Measurements from ENCODE around the gene SEMA3E. TPM values are rescaled to one million over a fixed set of nuclear protein-coding genes. Genes with fewer than 3 reads are reported as not detected.

SEMA3E gene
- total and polyA plus RNA-seq, 8 donors: 2.1 to 38.0 (median 23.8) TPM

DNA sequence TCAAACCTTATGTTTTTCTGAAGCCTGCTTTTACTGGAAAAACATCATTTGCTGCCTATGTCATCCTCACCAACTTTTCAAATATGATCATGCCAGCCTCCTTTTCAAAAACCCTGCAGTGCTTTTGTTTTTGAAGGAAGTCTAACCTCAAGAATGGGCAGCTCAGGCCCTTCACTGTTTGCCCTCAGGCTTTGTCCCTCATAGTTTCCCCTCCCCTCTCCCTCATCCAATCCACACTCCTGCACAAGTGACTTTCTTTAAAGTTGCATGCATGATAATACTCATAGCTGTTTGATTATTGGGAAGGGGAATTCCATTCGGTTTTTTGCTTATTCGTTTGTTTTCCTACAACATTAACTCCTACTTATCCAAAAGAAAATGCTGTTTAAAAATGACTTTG lies 219.4 kb downstream of the SEMA3E start:
- Histone ChIP-seq H3K36me3 (no peaks in the 10 kb centered on the region), H3K27ac (no peak overlapping the region), H3K27me3 (no peaks in the 10 kb centered on the region), H3K4me3 (no peak overlapping the region), H3K9me3 (peaks cover 0 to 2% of the 10 kb centered on the region in 2 donors), H3K4me1 (no peaks in the 10 kb centered on the region)
- ATAC-seq (no peak), DNase-seq (no peak)
- TF ChIP-seq, protein P1, sequence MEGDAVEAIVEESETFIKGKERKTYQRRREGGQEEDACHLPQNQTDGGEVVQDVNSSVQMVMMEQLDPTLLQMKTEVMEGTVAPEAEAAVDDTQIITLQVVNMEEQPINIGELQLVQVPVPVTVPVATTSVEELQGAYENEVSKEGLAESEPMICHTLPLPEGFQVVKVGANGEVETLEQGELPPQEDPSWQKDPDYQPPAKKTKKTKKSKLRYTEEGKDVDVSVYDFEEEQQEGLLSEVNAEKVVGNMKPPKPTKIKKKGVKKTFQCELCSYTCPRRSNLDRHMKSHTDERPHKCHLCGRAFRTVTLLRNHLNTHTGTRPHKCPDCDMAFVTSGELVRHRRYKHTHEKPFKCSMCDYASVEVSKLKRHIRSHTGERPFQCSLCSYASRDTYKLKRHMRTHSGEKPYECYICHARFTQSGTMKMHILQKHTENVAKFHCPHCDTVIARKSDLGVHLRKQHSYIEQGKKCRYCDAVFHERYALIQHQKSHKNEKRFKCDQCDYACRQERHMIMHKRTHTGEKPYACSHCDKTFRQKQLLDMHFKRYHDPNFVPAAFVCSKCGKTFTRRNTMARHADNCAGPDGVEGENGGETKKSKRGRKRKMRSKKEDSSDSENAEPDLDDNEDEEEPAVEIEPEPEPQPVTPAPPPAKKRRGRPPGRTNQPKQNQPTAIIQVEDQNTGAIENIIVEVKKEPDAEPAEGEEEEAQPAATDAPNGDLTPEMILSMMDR (IDR thresholded peaks at IDR 0.05): no peak
- intact Hi-C loops (cut with DNase I): no loop called here

DNA sequence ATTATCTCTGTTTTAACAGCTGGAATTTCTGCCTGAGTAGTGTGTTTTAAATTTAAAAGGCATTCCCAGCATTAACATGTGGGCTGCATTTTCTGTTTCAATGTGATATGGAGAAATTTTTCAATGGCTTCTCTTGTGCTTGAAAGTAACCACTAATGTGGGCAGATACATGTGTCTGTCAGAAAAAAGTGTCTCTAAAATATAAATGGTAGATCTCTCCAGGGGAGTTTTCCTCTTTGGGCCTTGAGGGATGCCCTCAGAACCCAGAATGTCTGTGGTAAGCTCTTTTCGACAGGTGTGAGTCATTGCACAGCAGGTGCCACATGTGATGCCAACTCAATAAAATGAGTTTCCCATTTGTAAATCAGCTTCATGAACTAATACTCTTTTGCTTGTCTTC lies 221.1 kb downstream of the SEMA3E start:
- H3K27me3 ChIP-seq: no peaks in the 10 kb centered on the region
- H3K9me3 ChIP-seq: peaks cover 0 to 2% of the 10 kb centered on the region in 2 donors
- ATAC-seq: no peak
- no peak for DNase-seq
- no peak overlapping the region for H3K27ac ChIP-seq
- H3K36me3 ChIP-seq: no peaks in the 10 kb centered on the region
- no peaks in the 10 kb centered on the region for H3K4me1 ChIP-seq
- intact Hi-C loops (cut with DNase I): no loop called here
- no peak overlapping the region for H3K4me3 ChIP-seq
- TF ChIP-seq, protein P1 (IDR thresholded peaks at IDR 0.05): no peak

DNA sequence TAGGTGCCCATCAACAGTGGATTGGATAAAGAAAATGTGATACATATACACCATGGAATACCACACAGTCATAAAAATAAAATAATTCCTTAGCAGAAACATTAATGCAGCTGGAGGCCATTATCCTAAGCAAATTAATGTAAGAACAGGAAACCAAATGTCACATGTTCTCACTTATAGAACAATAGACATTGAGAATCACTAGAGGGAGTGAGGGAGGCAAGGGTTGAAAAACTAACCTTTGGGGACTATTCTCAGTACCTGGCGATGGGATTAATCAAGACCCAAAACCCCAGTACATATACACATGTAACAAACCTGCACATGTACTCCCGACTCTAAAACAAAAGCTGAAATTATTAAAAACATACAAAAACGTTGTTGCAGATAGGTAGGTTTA lies 222.6 kb downstream of the SEMA3E start:
- no peaks in the 10 kb centered on the region for H3K4me1 ChIP-seq
- intact Hi-C loops (cut with DNase I): no loop called here

DNA sequence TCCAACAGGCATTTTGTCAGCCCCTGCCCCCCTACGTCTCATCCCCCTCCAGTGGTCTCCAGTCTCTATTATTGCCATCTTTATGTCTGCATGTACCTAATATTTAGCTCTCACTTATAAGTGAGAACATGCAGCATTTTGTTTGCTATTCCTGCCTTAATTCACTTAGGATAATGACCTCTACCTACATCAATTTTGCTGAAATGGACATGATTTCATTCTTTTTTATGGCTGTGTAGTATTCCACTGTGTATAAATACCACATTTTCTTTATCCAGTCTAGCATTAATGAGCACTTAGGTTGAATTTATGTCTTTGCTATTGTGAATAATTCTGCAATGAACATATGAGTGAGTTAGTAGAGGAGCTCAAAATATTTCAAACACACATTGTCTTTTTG lies 229.9 kb downstream of the SEMA3E start:
- TF ChIP-seq, protein P1 (IDR thresholded peaks at IDR 0.05): no peak
- intact Hi-C loops (cut with DNase I): no loop called here
- DNase-seq: no peak
- Histone ChIP-seq H3K4me1 (no peaks in the 10 kb centered on the region), H3K36me3 (no peaks in the 10 kb centered on the region), H3K27ac (no peak overlapping the region), H3K27me3 (no peaks in the 10 kb centered on the region), H3K4me3 (no peak overlapping the region), H3K9me3 (no peaks in the 10 kb centered on the region)
- no peak for ATAC-seq

More for the DNA sequence above, 222.6 kb downstream of the SEMA3E start:
- no peaks in the 10 kb centered on the region for H3K36me3 ChIP-seq
- H3K9me3 ChIP-seq: peaks cover 0 to 2% of the 10 kb centered on the region in 2 donors
- TF ChIP-seq, protein P1 (IDR thresholded peaks at IDR 0.05): no peak
- no peaks in the 10 kb centered on the region for H3K27me3 ChIP-seq
- ATAC-seq (no peak), DNase-seq (no peak)
- H3K27ac ChIP-seq: no peak overlapping the region
- H3K4me3 ChIP-seq: no peak overlapping the region

DNA sequence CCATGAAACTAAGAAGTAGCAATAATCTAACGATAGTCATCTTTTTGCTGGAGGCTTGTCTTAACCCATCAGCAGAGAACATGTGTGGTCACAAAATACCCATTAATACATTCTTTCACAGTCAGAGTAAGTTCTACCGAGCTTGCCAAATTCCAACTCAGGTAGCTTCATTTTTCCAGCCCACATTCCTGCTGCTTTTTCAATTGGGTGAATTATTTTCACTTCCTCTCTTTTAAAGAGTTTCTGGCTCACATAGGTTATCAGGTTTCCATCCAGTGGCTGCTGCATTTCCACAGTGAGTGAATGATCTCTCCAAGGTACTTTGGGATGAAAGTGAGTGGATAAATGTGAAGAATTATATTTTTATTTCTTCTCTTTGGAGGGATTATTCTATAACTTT lies 233.1 kb downstream of the SEMA3E start:
- no peaks in the 10 kb centered on the region for H3K4me1 ChIP-seq
- H3K4me3 ChIP-seq: no peak overlapping the region
- no peaks in the 10 kb centered on the region for H3K27me3 ChIP-seq
- H3K36me3 ChIP-seq: no peaks in the 10 kb centered on the region
- H3K27ac ChIP-seq: no peak overlapping the region
- no peaks in the 10 kb centered on the region for H3K9me3 ChIP-seq
- TF ChIP-seq, protein P1 (IDR thresholded peaks at IDR 0.05): no peak
- ATAC-seq (no peak), DNase-seq (no peak)
- intact Hi-C loops (cut with DNase I): no loop called here
